Activated B cell treated with CpG ODN at 0.5 μM for 24 hours (primary cell): Measurements from ENCODE around the gene PRR19. TPM values are rescaled to one million over a fixed set of nuclear protein-coding genes. Genes with fewer than 3 reads are reported as not detected.
A peak's percentile ranks its signal among the peaks of the same experiment; 100 is the strongest.

Experiments used
- ATAC-seq: fragments of 200-7000 bp; cut with Tn5 transposase; one replicate; pipeline ENCODE4 v1.10.0; 2021; ENCODE audit warnings: low read depth, mild to moderate bottlenecking, moderate library complexity
- CTCF ChIA-PET: fragments of 350-600 bp; sonication (Branson Sonifier 250); formaldehyde crosslinking; loops from one replicate; lab custom pipeline; 2021; ENCODE audit warnings: antibody characterized with exemption; lab: Charles Lee
- POLR2A ChIA-PET: fragments of 350-600 bp; sonication (Branson Sonifier 250); formaldehyde crosslinking; loops from one replicate; lab custom pipeline; 2021; ENCODE audit warnings: antibody characterized with exemption; lab: Charles Lee
- DNase-seq: peaks from one replicate; pipeline ENCODE4 v3.0.0; 2022
- H3K27ac Mint-ChIP-seq: one replicate; pipeline ENCODE4 v1.8.0; 2020; ENCODE audit warnings: mixed read lengths
- H3K27me3 Mint-ChIP-seq: one replicate; pipeline ENCODE4 v1.8.0; 2021; ENCODE audit warnings: mixed read lengths
- H3K36me3 Mint-ChIP-seq: one replicate; pipeline ENCODE4 v1.8.0; 2021; ENCODE audit warnings: low read depth, mixed read lengths
- H3K4me1 Mint-ChIP-seq: one replicate; pipeline ENCODE4 v1.8.0; 2021; ENCODE audit warnings: mixed read lengths
- H3K4me3 Mint-ChIP-seq: one replicate; pipeline ENCODE4 v1.8.0; 2020; ENCODE audit warnings: mild to moderate bottlenecking, mixed read lengths
- H3K9me3 Mint-ChIP-seq: one replicate; pipeline ENCODE4 v1.8.0; 2020; ENCODE audit warnings: mixed read lengths
- intact Hi-C: fragments of 100-400 bp; cut with micrococcal nuclease; formaldehyde crosslinking; loops from one replicate; pipeline ENCODE4 v1.15.1; 2024
- total RNA-seq: library from RNA; stranded (reverse); gene quantifications from 2 replicates; pipeline ENCODE4 v1.2.3, GENCODE V29; 2022
- TF ChIP-seq, protein P1 (sequence below): fragments of 200-600 bp; IDR thresholded peaks from one replicate; pipeline ENCODE4 v1.8.0; 2022; ENCODE audit warnings: antibody characterized with exemption, mild to moderate bottlenecking

Gene PRR19
- total RNA-seq, 1 donor from 2014 or later: 0.33 TPM

DNA sequence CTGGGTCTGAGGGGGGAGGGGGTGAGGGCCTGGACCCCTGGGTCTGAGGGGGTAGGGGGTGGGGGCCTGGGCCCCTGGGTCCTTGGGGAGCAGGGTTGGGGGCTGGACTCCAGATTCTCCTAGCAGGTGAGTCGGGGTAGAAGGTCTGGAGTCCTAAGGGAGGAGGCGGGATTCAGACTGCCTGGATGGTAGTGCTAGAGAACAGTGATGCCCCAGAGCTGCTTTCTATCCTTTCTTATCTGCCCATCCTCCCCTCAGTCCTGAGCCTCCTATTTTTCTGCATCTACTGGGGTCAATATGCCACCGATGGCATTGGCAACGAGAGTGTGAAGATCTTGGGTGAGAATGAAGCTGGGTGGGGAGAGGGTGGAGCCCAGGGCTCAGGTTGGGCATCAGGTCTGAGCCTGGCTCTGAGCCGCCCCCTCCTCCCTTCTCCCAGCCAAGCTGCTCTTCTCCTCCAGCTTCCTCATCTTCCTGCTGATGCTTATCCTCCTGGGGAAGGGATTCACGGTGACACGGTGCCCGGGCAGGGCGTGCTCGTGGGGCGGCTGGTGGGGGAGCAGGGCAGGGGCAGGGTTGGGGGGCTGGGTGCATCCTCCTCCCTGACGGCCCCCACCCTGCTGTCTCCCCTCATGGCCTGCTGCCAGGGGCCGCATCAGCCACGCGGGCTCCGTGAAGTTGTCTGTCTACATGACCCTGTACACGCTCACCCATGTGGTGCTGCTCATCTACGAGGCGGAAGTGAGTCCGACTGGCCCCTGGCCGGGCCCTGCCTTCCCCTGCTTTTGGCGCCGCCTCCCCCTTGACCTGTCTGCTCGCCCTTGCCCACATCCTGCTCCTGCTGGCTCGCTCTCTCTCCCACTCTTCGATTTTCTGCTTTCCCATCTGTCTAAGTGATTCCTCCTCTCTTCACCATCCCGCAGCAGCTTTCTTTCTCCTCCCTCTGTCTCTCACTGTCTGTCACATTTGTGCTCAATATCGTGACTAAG, 14.6 kb downstream of the PRR19 start:
- CTCF ChIA-PET: interaction anchor here (1.2 kb wide), 1 partner anchor 80 kb away, joined by 3 read pairs; no protein-coding TSS in a partner anchor
- POLR2A ChIA-PET: interaction anchor here (0.6 kb wide), 2 partner anchors 22 to 60 kb away, joined by 3 read pairs; no protein-coding TSS in a partner anchor
- ATAC-seq: no peak
- no peak for DNase-seq
- TF ChIP-seq, protein P1, sequence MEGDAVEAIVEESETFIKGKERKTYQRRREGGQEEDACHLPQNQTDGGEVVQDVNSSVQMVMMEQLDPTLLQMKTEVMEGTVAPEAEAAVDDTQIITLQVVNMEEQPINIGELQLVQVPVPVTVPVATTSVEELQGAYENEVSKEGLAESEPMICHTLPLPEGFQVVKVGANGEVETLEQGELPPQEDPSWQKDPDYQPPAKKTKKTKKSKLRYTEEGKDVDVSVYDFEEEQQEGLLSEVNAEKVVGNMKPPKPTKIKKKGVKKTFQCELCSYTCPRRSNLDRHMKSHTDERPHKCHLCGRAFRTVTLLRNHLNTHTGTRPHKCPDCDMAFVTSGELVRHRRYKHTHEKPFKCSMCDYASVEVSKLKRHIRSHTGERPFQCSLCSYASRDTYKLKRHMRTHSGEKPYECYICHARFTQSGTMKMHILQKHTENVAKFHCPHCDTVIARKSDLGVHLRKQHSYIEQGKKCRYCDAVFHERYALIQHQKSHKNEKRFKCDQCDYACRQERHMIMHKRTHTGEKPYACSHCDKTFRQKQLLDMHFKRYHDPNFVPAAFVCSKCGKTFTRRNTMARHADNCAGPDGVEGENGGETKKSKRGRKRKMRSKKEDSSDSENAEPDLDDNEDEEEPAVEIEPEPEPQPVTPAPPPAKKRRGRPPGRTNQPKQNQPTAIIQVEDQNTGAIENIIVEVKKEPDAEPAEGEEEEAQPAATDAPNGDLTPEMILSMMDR: no peak
- H3K9me3 Mint-ChIP-seq: no peaks in the 10 kb centered on the region
- peak overlapping the region; percentile 1 for H3K4me3 Mint-ChIP-seq
- peaks cover 26% of the 10 kb centered on the region for H3K27me3 Mint-ChIP-seq
- H3K27ac Mint-ChIP-seq: no peak overlapping the region
- intact Hi-C loops: no loop called here
- H3K36me3 Mint-ChIP-seq: no peaks in the 10 kb centered on the region
- H3K4me1 Mint-ChIP-seq: peaks cover 19% of the 10 kb centered on the region

DNA sequence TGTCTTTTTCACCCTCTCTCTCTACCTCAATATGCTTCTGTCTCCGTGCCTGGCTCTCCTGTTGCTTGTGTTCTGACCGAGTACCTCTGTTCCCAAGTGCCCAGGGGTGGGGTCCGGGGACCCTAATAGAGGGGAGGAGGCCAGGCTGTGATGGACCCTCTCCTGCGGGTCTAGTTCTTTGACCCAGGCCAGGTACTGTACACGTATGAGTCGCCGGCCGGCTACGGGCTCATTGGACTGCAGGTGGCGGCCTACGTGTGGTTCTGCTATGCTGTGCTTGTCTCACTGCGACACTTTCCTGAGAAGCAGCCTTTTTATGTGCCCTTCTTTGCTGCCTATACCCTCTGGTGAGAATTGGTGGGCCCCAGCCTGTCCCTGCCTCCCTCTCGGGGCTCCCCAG, 15.6 kb downstream of the PRR19 start:
- Mint-ChIP-seq H3K27me3 (peaks cover 21% of the 10 kb centered on the region), H3K9me3 (no peaks in the 10 kb centered on the region), H3K36me3 (no peaks in the 10 kb centered on the region), H3K4me3 (no peak overlapping the region), H3K4me1 (peaks cover 18% of the 10 kb centered on the region), H3K27ac (no peak overlapping the region)
- ChIA-PET CTCF (no interaction called here), POLR2A (interaction anchor here (0.6 kb wide), 1 partner anchor 40 kb away, joined by 4 read pairs; no protein-coding TSS in a partner anchor)
- no peak for ATAC-seq
- intact Hi-C loops: no loop called here
- TF ChIP-seq, protein P1: no peak
- no peak for DNase-seq

- TF ChIP-seq, protein P1: no peak
- H3K36me3 Mint-ChIP-seq: peaks cover 2% of the 10 kb centered on the region
- ATAC-seq (no peak), DNase-seq (no peak)
- no peaks in the 10 kb centered on the region for H3K9me3 Mint-ChIP-seq
- H3K27ac Mint-ChIP-seq: no peak overlapping the region
- POLR2A ChIA-PET: interaction anchor here (0.6 to 1.2 kb wide), 2 partner anchors 27 to 246 kb away, joined by 3 to 4 read pairs; partner anchors contain the start of gene ZNF574
- intact Hi-C loops: no loop called here
- CTCF ChIA-PET: interaction anchor here (0.8 to 2.0 kb wide), 2 partner anchors 17 to 19 kb away, joined by 3 to 4 read pairs; no protein-coding TSS in a partner anchor
- no peak overlapping the region for H3K4me3 Mint-ChIP-seq
- H3K4me1 Mint-ChIP-seq: peaks cover 19% of the 10 kb centered on the region
- peaks cover 7% of the 10 kb centered on the region for H3K27me3 Mint-ChIP-seq
These were observed 20.4 kb downstream of the PRR19 start for GRCh38 chr19:42322305-42322704.

DNA sequence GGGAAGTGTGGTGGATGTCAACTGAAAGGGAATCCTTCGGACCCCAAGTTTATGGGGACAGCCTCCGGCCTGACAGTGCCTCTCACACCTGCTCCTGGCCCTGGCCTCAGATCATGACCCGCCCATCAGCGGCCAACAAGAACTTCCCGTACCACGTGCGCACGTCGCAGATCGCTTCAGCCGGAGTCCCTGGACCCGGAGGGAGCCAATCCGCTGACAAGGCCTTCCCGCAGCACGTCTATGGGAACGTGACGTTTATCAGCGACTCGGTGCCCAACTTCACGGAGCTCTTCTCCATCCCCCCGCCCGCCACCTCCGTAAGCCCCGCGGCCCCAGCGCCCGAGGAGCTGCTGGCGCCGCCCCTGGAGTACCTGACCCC, 21.5 kb downstream of the PRR19 start:
- H3K4me1 Mint-ChIP-seq: peaks cover 21% of the 10 kb centered on the region
- peaks cover 2% of the 10 kb centered on the region for H3K36me3 Mint-ChIP-seq
- intact Hi-C loops: no loop called here
- ChIA-PET CTCF (interaction anchor here (1.0 to 2.0 kb wide), 2 partner anchors 18 to 191 kb away, joined by 3 to 4 read pairs; partner anchors contain the start of gene POU2F2), POLR2A (interaction anchor here (0.9 to 2.1 kb wide), 3 partner anchors 73 to 247 kb away, joined by 3 to 4 read pairs (median 3); partner anchors contain the start of genes GSK3A and ZNF574)
- H3K27me3 Mint-ChIP-seq: peaks cover 7% of the 10 kb centered on the region
- DNase-seq (no peak), ATAC-seq (no peak)
- H3K27ac Mint-ChIP-seq: no peak overlapping the region
- H3K4me3 Mint-ChIP-seq: peak overlapping the region; percentile 52
- TF ChIP-seq, protein P1: no peak
- H3K9me3 Mint-ChIP-seq: no peaks in the 10 kb centered on the region
